Prostate gland (tissue), 2 donors: Measurements from ENCODE around the gene USP9Y.

Experiments used
- POLR2A ChIP-seq: fragments of 450-650 bp; IDR thresholded peaks from one replicate; pipeline ENCODE4 v1.6.1; 2016; ENCODE audit warnings: antibody characterized with exemption, mild to moderate bottlenecking
- POLR2AphosphoS5 ChIP-seq: sonication (generic); formaldehyde crosslinking; IDR thresholded peaks from one replicate; pipeline ENCODE4 v1.6.1; 2017; ENCODE audit warnings: antibody characterized with exemption
- TF ChIP-seq, protein P1 (sequence below), 4 experiments: fragments of 200-600 bp in 2 of 4; fragments of 450-650 bp in 2 of 4; sonication (generic) in 2 of 4; IDR thresholded peaks; 1 replicate in 3 of 4; 2 replicates in 1 of 4; pipeline ENCODE4 v1.5.1; 2016 to 2019; ENCODE audit warnings: antibody characterized with exemption in 4 of 4, mild to moderate bottlenecking in 2 of 4, moderate library complexity in 2 of 4

DNA sequence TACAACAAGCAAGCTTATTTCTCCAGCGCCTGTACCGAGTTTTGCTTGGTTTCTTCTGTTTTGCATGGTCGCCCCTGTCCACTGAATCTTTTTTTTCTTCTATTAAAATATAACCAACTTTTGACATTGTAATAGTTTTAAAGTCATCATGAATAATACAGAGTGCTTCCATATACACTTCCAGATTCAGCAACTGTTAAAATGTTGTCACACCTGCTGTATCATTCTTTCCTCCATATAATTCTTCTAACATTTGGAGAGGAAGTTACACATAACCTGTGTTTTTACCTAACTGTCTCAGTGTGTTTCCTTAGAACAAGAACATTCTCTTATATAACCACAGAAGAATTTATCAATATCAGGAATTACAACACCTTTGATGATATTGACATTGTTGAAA lies 83.5 kb downstream of the USP9Y start:
- TF ChIP-seq, protein P1, sequence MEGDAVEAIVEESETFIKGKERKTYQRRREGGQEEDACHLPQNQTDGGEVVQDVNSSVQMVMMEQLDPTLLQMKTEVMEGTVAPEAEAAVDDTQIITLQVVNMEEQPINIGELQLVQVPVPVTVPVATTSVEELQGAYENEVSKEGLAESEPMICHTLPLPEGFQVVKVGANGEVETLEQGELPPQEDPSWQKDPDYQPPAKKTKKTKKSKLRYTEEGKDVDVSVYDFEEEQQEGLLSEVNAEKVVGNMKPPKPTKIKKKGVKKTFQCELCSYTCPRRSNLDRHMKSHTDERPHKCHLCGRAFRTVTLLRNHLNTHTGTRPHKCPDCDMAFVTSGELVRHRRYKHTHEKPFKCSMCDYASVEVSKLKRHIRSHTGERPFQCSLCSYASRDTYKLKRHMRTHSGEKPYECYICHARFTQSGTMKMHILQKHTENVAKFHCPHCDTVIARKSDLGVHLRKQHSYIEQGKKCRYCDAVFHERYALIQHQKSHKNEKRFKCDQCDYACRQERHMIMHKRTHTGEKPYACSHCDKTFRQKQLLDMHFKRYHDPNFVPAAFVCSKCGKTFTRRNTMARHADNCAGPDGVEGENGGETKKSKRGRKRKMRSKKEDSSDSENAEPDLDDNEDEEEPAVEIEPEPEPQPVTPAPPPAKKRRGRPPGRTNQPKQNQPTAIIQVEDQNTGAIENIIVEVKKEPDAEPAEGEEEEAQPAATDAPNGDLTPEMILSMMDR (IDR thresholded peaks at IDR 0.05): no peak
- TF ChIP-seq POLR2A: no peak
- TF ChIP-seq POLR2AphosphoS5: no peak
